GM12878 (cell line): ENCODE measurements around the gene DCTN2. TPM values are rescaled to one million over a fixed set of nuclear protein-coding genes. Genes with fewer than 3 reads are reported as not detected.

Source experiments
- ATAC-seq: fragments of 200-7000 bp; cut with Tn5 transposase; 3 replicates; pipeline ENCODE4 v1.9.1; 2020; ENCODE audit warnings: mild to moderate bottlenecking, moderate library complexity
- BruUV-seq: library from RNA; stranded (reverse); fragments of 400-500 nt; replicated peaks from 2 replicates; lab custom pipeline; 2021; lab: Mats Ljungman, UMichigan
- CTCF ChIA-PET: fragments of 300-600 bp; sonication (Branson Sonifier 250); formaldehyde crosslinking; extraction: SDS; loops from one replicate; lab custom pipeline; 2021; ENCODE audit warnings: inconsistent platforms; lab: Yijun Ruan, JAX
- POLR2A ChIA-PET: fragments of 350-600 bp; formaldehyde crosslinking; extraction: SDS; loops from one replicate; lab custom pipeline; 2021; ENCODE audit warnings: inconsistent platforms; lab: Charles Lee
- RAD21 ChIA-PET: fragments of 300-600 bp; sonication (Branson Sonifier 250); formaldehyde crosslinking; loops from one replicate; lab custom pipeline; 2023; ENCODE audit warnings: antibody characterized with exemption; ENCODE audit not compliant: unreplicated experiment; lab: Charles Lee
- SMC1A ChIA-PET: fragments of 300-600 bp; sonication (Branson Sonifier 250); formaldehyde crosslinking; loops from one replicate; lab custom pipeline; 2023; ENCODE audit not compliant: unreplicated experiment, uncharacterized antibody; lab: Charles Lee
- DNase-seq: peaks from one replicate; pipeline ENCODE4 v3.0.0-alpha.2; 2011; ENCODE audit warnings: low read depth, low spot score
- FAIRE-seq: peaks from 3 replicates; lab custom pipeline; 2011; peaks lifted over from hg19 to GRCh38; lab: Jason Lieb, UNC
- H2AFZ ChIP-seq: 2 replicates; pipeline ENCODE4 v1.6.0; 2011; ENCODE audit warnings: low read depth, low read length, control low read depth; ENCODE audit not compliant: control insufficient read depth
- H3K27ac ChIP-seq: 2 replicates; pipeline ENCODE4 v1.5.1; 2011; ENCODE audit warnings: control low read depth; ENCODE audit not compliant: control insufficient read depth, insufficient read depth
- H3K27me3 ChIP-seq, 2 experiments: replicated peaks in 1 of 2; 2 replicates each; pipeline versions ENCODE4 v1.6.0 to v1.6.1; 2011; ENCODE audit warnings: low read length in 1 of 2; ENCODE audit not compliant: control insufficient read depth in 2 of 2, insufficient read depth in 2 of 2
- H3K36me3 ChIP-seq, 2 experiments: 2 replicates each; pipeline ENCODE4 v1.5.1; 2011; ENCODE audit warnings: low read length in 1 of 2; ENCODE audit not compliant: control insufficient read depth in 2 of 2, insufficient read depth in 2 of 2
- H3K4me1 ChIP-seq: 2 replicates; pipeline ENCODE4 v1.6.1; 2011; ENCODE audit warnings: mild to moderate bottlenecking, low read length, moderate library complexity, mixed read lengths; ENCODE audit not compliant: control insufficient read depth, insufficient read depth
- H3K4me2 ChIP-seq: 2 replicates; pipeline ENCODE4 v1.6.0; 2011; ENCODE audit warnings: control low read depth; ENCODE audit not compliant: control insufficient read depth, insufficient read depth
- H3K4me3 ChIP-seq: fragments of 200-600 bp; sonication (generic); 2 replicates; pipeline ENCODE4 v1.5.1; 2016
- H3K79me2 ChIP-seq: 2 replicates; pipeline ENCODE4 v1.6.0; 2011; ENCODE audit warnings: low read length; ENCODE audit not compliant: control insufficient read depth, insufficient read depth
- H3K9ac ChIP-seq: 2 replicates; pipeline ENCODE4 v1.8.0; 2011; ENCODE audit warnings: low read length, control low read depth, mixed read lengths; ENCODE audit not compliant: control insufficient read depth, insufficient read depth
- H3K9me3 ChIP-seq: replicated peaks from 3 replicates; pipeline ENCODE4 v1.5.1; 2011; ENCODE audit warnings: mild to moderate bottlenecking, low read length; ENCODE audit not compliant: control insufficient read depth, insufficient read depth
- H4K20me1 ChIP-seq: 2 replicates; pipeline ENCODE4 v1.6.0; 2011; ENCODE audit not compliant: control insufficient read depth, insufficient read depth
- BRCA1 ChIP-seq: IDR thresholded peaks from 2 replicates; pipeline ENCODE4 v1.6.1; 2011; ENCODE audit warnings: low read depth, low read length, improper control_type of control experiment
- FOS ChIP-seq: IDR thresholded peaks from 3 replicates; pipeline ENCODE4 v1.6.1; 2011; ENCODE audit warnings: borderline replicate concordance; ENCODE audit not compliant: insufficient read length; ENCODE audit errors: extremely low read depth
- IKZF2 ChIP-seq, 2 experiments: fragments of 450-650 bp; IDR thresholded peaks; 2 replicates each; pipeline ENCODE4 v1.6.1; 2017; ENCODE audit warnings: mild to moderate bottlenecking in 2 of 2, moderate library complexity in 2 of 2
- SIN3A ChIP-seq: IDR thresholded peaks from 2 replicates; pipeline ENCODE4 v1.6.1; 2012; ENCODE audit warnings: low read depth, low read length, improper control_type of control experiment
- SREBF2 ChIP-seq: IDR thresholded peaks from 2 replicates; pipeline ENCODE4 v1.6.1; 2012; ENCODE audit warnings: mild to moderate bottlenecking, low read length
- TCF3 ChIP-seq: IDR thresholded peaks from 2 replicates; pipeline ENCODE4 v1.6.1; 2012; ENCODE audit warnings: low read depth, mild to moderate bottlenecking, low read length, borderline replicate concordance; ENCODE audit not compliant: insufficient read depth
- WGBS: methylation state at CpG from one replicate; pipeline ENCODE4 v1.1.6; 2016; ENCODE audit warnings: low lambda C conversion rate; ENCODE audit not compliant: insufficient replicate concordance, insufficient coverage; ENCODE audit errors: missing lambda C conversion rate; 5-methylcytosine and 5-hydroxymethylcytosine counted together
- in situ Hi-C: fragments of 300-500 bp; cut with MboI; formaldehyde crosslinking; loops from 9 replicates; pipeline ENCODE4 v1.14.3; 2018; ENCODE audit warnings: mixed read lengths
- intact Hi-C: fragments of 100-400 bp; cut with micrococcal nuclease; formaldehyde crosslinking; loops from one replicate; pipeline ENCODE4 v1.14.2; 2022; ENCODE audit not compliant: unreplicated experiment
- polyA plus RNA-seq, 11 experiments: library from polyadenylated mRNA; depleted of rRNA in 4 of 11; unstranded in 6 of 11; stranded (reverse) in 5 of 11; fragments of >200 nt; fragmentation: Nextera tagmentation in 4 of 11; fragmentation: Illumina TruSeq in 1 of 11; extraction: Ambion mirVana in 4 of 11; extraction: Trizol in 1 of 11; gene quantifications; 1 replicate in 1 of 11; 2 replicates in 10 of 11; pipeline versions ENCODE4 v1.2.1 to v1.2.3, GENCODE V29; 2011 to 2016; ENCODE audit warnings: inconsistent platforms in 2 of 11, missing spikeins in 2 of 11, low read depth in 1 of 11
- total RNA-seq, 4 experiments: library from RNA; depleted of rRNA in 3 of 4; stranded (reverse); fragments of >200 nt in 3 of 4; fragmentation: Illumina TruSeq in 1 of 4; extraction: Trizol in 1 of 4; gene quantifications; 2 replicates each; pipeline versions ENCODE4 v1.2.1 to v1.2.3, GENCODE V29; 2013 to 2021
- TF ChIP-seq, protein P1 (sequence below): fragments of 450-650 bp; IDR thresholded peaks from 2 replicates; pipeline ENCODE4 v1.6.1; 2014; ENCODE audit warnings: mild to moderate bottlenecking
- TF ChIP-seq, protein P2 (sequence below): fragments of 450-650 bp; IDR thresholded peaks from 2 replicates; pipeline ENCODE4 v1.6.1; 2017; ENCODE audit warnings: mild to moderate bottlenecking, moderate library complexity
- TF ChIP-seq, protein P3 (sequence below): fragments of 150-350 bp; IDR thresholded peaks from 2 replicates; pipeline ENCODE4 v1.6.1; 2014; ENCODE audit warnings: mild to moderate bottlenecking, low read depth, low read length
- TF ChIP-seq, protein P4 (sequence below): fragments of 450-650 bp; IDR thresholded peaks from 2 replicates; pipeline ENCODE4 v1.6.1; 2018; ENCODE audit warnings: borderline replicate concordance, mild to moderate bottlenecking; ENCODE audit not compliant: partially characterized antibody

DCTN2 gene
- total and polyA plus RNA-seq, 10 of the 15 experiments (the other 5 are each of a cell fraction or from before 2014, with no cell fraction given) = 32.3 to 171 (median 100) TPM

DNA sequence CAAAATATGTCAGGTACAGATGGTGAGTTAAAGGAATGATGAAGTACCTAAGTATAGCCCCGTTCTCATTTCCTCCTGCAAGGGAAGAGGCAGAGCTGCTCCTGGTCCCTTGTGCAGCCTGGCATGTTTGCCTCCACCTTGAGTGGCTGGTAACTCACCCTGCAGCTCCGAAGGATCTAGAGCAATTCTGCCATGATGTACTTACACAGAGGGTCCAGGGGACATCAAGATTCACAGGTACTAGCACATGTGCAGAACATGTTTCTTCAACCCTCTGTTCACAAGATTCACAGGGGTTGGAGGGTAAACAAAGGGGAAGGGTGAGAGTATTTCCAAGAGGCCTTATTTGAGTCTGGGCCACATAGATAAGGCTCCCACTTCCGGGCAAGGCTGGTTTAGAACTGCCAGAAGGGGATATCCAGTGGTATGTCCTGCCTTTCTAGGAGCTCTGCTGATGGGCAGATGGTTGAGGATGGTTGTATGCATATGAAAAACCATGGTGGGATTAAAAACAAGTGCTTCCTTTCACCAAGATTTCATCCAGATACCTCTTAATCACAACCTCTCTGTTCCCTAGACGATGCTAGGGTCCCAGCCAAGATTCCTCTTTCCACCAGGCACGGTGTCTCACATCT is 7.7 kb downstream of the DCTN2 start:
- DNase-seq (no peak), FAIRE-seq (no peak), ATAC-seq (no peak)
- TF ChIP-seq SREBF2 = no peak
- TF ChIP-seq TCF3 = no peak
- TF ChIP-seq, protein P1, sequence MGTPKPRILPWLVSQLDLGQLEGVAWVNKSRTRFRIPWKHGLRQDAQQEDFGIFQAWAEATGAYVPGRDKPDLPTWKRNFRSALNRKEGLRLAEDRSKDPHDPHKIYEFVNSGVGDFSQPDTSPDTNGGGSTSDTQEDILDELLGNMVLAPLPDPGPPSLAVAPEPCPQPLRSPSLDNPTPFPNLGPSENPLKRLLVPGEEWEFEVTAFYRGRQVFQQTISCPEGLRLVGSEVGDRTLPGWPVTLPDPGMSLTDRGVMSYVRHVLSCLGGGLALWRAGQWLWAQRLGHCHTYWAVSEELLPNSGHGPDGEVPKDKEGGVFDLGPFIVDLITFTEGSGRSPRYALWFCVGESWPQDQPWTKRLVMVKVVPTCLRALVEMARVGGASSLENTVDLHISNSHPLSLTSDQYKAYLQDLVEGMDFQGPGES = no peak
- TF ChIP-seq SIN3A = no peak
- TF ChIP-seq BRCA1 = no peak
- TF ChIP-seq, protein P2, sequence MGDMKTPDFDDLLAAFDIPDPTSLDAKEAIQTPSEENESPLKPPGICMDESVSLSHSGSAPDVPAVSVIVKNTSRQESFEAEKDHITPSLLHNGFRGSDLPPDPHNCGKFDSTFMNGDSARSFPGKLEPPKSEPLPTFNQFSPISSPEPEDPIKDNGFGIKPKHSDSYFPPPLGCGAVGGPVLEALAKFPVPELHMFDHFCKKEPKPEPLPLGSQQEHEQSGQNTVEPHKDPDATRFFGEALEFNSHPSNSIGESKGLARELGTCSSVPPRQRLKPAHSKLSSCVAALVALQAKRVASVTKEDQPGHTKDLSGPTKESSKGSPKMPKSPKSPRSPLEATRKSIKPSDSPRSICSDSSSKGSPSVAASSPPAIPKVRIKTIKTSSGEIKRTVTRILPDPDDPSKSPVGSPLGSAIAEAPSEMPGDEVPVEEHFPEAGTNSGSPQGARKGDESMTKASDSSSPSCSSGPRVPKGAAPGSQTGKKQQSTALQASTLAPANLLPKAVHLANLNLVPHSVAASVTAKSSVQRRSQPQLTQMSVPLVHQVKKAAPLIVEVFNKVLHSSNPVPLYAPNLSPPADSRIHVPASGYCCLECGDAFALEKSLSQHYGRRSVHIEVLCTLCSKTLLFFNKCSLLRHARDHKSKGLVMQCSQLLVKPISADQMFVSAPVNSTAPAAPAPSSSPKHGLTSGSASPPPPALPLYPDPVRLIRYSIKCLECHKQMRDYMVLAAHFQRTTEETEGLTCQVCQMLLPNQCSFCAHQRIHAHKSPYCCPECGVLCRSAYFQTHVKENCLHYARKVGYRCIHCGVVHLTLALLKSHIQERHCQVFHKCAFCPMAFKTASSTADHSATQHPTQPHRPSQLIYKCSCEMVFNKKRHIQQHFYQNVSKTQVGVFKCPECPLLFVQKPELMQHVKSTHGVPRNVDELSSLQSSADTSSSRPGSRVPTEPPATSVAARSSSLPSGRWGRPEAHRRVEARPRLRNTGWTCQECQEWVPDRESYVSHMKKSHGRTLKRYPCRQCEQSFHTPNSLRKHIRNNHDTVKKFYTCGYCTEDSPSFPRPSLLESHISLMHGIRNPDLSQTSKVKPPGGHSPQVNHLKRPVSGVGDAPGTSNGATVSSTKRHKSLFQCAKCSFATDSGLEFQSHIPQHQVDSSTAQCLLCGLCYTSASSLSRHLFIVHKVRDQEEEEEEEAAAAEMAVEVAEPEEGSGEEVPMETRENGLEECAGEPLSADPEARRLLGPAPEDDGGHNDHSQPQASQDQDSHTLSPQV = no peak
- TF ChIP-seq, protein P3, sequence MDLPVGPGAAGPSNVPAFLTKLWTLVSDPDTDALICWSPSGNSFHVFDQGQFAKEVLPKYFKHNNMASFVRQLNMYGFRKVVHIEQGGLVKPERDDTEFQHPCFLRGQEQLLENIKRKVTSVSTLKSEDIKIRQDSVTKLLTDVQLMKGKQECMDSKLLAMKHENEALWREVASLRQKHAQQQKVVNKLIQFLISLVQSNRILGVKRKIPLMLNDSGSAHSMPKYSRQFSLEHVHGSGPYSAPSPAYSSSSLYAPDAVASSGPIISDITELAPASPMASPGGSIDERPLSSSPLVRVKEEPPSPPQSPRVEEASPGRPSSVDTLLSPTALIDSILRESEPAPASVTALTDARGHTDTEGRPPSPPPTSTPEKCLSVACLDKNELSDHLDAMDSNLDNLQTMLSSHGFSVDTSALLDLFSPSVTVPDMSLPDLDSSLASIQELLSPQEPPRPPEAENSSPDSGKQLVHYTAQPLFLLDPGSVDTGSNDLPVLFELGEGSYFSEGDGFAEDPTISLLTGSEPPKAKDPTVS = no peak
- TF ChIP-seq, protein P4, sequence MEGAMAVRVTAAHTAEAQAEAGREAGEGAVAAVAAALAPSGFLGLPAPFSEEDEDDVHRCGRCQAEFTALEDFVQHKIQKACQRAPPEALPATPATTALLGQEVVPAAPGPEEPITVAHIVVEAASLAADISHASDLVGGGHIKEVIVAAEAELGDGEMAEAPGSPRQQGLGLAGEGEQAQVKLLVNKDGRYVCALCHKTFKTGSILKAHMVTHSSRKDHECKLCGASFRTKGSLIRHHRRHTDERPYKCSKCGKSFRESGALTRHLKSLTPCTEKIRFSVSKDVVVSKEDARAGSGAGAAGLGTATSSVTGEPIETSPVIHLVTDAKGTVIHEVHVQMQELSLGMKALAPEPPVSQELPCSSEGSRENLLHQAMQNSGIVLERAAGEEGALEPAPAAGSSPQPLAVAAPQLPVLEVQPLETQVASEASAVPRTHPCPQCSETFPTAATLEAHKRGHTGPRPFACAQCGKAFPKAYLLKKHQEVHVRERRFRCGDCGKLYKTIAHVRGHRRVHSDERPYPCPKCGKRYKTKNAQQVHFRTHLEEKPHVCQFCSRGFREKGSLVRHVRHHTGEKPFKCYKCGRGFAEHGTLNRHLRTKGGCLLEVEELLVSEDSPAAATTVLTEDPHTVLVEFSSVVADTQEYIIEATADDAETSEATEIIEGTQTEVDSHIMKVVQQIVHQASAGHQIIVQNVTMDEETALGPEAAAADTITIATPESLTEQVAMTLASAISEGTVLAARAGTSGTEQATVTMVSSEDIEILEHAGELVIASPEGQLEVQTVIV = no peak
- no peak for TF ChIP-seq FOS
- TF ChIP-seq IKZF2 (IDR thresholded peaks at IDR 0.05) = no peak
- H3K4me1 ChIP-seq = no peaks in the 10 kb centered on the region
- in situ Hi-C loops (no loop called here), intact Hi-C loops (no loop called here)
- H3K9ac ChIP-seq = no peak overlapping the region
- no TSS peak for BruUV-seq
- no peak overlapping the region for H3K4me3 ChIP-seq
- no peaks in the 10 kb centered on the region; a peak in 1 of 4 replicates for H3K36me3 ChIP-seq
- H4K20me1 ChIP-seq = no peaks in the 10 kb centered on the region
- no peaks in the 10 kb centered on the region for H3K79me2 ChIP-seq
- no peaks in the 10 kb centered on the region for H3K27me3 ChIP-seq
- ChIA-PET SMC1A (interaction anchor here (0.7 to 1.4 kb wide), 3 partner anchors 8 to 23 kb away, joined by 3 read pairs; partner anchors contain the start of genes DCTN2 and DDIT3), POLR2A (interaction anchor here (1.8 kb wide), 1 partner anchor 11 kb away, joined by 4 read pairs; no protein-coding TSS in a partner anchor), CTCF (no interaction called here), RAD21 (no interaction called here)
- 72% methylated on average over 5 of the region's 5 CpGs for WGBS
- no peak overlapping the region for H3K27ac ChIP-seq
- H3K9me3 ChIP-seq = no peaks in the 10 kb centered on the region
- H2AFZ ChIP-seq = no peak overlapping the region
- no peak overlapping the region for H3K4me2 ChIP-seq
